HG03565 (cell line): ENCODE data around the gene CENPX.

Experiments used
- ATAC-seq: cut with Tn5 transposase; IDR thresholded peaks from one replicate; pipeline ENCODE4 v1.9.1; 2021; ENCODE audit warnings: mild to moderate bottlenecking, moderate library complexity; ENCODE audit not compliant: unreplicated experiment

CENPX gene

DNA sequence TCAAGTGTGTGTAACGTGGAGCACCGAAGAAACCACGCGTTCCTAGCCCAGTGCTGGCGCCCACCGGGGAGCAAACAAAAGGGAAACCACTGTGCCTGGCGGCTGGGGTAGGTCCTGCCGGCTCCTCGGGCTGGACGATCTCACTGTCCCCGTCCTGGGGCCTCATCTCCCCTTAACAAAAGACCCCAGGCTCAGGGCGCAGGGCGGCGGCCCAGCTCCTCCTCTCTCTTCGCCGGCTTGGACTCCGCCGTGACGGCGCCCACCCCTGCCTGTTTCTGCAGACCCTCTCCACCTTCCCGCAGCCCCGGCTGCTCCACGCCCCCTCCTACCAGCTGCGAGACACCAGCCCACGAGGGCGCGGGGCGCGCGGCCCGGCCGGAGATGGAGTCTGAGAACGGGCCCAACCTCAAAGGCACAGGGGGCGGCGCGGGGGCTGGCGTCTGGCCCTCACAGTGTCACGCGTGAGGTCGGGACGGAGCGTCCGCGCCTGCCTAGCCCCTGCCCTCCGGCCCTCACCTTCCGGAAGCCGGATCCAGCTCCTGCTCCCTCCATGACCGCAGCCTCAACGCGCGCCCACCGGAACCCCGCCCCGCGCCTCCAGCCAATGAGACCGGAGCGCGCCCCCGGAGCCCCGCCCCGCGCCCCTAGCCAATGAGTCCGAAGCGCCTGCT is at the start of gene CENPX:
Gene CENPX, minus strand, starts transcription at position 569 of the 671 bp plus-strand sequence. Its CDS starts 17 bp downstream, at position 552.
- peak; percentile 9 for ATAC-seq

DNA sequence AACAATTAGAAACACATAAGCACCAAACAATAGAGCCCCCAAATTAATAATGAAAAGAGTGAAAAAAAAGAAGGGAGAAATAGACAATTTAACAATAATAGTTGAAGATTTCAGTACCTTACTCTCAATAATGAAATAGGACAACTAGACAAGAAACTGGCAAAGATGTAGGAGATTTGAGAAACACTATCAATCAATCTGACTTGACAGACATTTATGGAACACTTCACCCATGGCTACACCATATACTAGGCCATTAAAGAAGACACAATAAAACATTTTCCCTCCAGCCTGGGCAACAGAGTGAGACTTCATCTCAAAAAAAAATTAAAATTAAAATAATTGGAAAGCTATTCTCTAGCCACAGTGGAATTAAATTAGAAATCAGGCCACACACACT is 47.9 kb upstream of the CENPX start:
- no peak for ATAC-seq

DNA sequence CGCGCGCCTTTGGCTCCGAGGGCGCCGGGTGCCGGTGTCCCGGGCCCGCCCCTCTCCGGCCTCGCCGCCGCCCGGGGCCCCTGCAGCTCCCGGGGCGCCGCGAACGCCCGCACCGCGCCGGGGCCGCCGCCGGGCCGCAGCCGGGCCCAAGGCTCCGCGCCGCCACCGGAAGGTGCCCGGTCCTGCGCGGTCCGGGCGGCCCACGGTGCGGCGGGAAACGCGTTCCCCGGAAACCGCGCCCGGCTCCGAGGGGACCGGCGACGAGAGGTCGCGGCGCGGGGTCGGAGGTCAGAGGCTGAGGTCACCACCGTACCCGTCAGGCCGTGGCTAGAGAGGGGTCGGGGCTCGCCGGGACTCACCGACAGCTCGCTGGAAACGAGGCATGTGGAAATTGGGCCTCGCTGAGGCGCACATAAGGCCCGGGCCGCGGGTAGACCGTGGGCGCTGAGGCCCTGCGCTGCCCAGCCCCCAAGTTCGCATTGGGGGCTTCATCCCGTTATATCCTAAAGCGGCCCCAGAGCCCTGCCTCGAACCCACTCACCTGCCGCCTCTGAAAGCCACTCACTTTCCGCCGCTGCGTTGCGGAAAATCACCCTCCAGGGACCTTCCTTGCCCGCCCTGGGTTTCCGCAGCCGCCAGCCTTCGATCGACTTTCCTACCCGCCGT is 43.1 kb upstream of the CENPX start, which contains the start of gene DUS1L:
Gene DUS1L, minus strand, starts transcription at position 167 of the 666 bp plus-strand sequence. CDS start 745 bp downstream, outside the sequence.
- peak; percentile 61 for ATAC-seq

DNA sequence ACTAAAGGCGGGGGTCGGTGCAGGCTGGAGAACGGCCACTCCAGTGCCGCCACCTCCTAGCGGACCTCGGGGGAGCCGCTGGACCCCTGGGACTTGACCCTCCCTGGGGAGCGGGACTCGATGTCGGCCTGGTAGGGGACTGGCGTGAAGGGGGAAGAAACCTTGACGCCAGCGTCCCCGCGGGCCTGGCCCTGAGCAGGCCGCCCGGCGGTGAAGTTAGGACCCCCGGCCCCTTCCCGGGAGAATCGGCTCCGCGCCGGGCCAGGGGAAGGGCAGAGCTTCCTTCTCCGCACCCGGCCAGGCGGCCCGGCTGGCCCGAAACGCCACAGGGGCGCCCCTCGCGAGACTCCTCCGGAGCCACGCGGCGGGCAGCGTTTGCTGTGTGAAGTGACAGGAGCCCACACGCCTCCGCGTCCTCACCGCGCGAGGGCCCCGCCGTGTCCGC is 42.5 kb upstream of the CENPX start:
- peak; percentile 27 for ATAC-seq

DNA sequence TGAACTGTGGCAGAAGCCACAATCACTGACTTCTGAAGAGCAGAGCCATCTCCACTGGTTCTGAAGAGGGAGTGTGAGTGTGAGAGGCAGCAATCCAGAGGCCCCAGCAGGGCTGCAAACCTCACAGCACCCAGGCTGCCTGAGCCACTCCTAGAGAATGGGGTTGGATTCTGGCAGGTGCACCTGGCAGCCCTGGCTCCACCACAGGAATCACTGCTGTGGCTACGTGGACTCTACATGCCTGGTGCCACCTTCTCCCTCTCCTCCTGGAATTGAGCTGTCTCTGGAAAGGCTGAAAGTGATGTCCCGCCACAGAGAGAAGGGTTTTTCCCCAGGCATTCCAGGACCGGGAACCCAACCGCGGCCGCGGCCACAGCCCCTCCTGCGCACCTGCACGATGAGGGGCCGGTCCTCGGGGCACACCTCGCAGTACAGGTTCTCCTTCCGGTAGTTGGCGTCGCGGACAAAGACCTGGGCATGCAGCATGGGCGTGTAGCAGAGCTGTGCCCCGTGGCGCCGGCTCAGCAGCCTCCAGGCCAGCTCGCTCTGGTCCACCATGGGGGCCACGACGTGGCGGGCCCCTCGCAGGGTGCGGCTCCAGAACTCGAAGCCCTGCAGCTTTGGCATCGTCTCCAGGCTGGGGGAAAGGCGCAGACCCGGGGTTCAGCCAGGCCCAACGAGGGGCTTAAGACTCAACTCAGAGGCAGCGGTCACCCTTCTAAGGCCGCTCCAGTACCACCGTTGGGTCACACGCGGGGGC is 41.9 kb upstream of the CENPX start:
- no peak for ATAC-seq

DNA sequence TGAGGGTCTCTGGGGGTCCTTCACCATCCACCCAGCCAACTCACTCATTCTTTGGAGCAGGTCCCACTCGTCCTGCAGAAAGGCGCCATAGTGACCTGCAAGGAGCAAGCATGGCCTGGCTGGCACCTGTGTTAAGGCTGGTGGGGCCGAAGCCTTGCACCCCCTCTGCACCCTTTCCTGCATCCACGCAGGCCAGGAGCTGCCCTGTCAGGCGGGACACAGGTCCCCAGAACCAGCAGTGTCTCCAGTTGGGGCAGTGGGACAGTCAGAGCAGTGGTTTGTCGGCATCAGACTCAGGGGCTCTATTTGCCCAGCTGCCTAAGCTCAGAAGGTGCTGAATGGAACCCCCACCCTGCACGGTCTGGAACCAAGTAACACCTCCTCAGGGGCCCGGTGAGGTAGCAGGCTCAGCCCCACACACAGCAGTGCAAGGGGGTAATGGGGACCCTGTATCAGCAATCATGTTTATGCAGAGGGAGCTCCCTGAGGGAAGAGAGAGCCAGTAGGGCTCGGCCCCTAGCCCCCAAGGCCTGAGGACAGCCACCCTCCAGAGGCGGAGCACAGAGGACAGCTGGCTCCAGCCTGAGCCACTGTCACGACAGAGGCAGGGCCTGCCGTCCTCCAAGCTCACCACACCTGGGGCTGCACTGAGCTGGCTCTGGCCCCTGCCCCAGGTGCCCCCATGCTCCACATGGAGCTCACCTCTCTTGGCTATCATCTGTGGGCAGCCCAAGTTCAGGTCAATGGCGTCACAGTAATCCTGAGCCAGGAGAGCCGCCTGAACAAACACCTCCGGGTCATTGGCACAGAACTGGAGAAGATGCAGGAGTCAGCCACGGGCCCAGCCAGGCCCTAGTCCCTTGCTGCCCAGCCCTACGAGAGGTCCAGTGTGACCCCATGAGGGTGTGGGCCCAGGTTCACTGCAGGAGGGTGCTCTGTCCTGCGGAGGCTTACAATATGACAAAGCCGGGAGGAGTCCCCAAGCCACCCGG is 41.0 kb upstream of the CENPX start:
- ATAC-seq: no peak

DNA sequence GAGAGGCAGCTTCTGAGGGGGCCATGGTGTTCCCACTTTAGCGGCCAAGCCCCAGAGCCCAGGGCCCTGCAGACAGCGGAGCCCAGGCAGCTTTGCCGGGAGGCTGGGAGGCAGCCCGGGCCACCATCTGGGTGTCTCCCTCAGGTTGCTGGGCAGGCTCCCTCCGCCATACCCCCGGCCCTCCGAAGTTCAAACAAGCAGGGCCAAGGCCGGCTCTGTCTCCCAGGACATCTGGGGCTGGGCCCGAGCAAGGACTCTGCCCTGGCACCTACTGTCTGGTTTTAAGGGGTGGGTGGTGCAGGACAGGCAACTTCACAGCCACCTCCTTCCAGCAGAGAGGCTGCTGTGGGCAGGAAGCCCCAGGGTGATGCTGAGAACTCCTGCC is 40.3 kb upstream of the CENPX start:
- ATAC-seq: no peak

DNA sequence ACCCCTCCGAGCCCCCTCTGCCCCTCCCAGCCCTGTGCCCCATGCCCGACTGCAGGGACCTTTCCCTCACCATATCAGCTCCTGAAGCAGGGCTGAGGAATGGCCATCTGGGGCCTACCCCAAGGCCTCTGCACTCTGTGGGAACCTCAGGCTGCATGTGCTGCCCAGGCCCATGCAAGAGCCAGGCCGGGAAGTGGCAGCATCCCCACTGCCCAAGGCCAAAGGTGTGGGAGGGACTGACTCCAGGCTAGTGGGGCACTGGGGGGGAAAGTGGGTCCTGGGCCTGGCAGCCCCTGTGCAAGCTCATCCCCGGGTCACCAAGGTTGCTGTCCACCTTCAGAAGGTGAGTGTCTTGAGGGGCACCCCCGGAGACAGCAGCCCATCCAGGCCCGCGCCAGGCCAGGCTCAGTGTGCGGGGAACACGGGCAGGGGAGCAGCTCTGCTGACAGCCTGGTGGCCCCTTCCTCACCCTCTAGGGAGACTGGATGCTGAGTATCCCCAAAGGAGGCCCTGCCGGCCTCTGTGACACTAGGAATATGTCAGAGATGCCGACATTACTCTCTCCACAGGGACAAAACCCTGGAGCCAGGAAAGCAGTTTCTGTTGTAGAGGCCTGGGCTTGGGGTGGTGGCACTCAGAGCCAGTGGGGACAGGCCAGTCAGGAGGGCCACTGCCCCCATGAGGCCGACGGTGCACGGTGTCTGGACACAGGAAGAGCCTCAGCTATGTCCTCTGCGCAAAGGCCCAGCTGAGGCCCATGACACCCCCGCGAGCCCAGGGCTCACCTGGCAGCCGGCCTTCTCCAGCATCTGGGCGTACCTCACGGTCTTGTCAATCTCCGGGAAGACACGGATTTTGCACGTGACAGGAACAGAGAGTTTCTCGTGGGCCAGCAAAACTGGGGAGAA is 39.7 kb upstream of the CENPX start:
- no peak for ATAC-seq

DNA sequence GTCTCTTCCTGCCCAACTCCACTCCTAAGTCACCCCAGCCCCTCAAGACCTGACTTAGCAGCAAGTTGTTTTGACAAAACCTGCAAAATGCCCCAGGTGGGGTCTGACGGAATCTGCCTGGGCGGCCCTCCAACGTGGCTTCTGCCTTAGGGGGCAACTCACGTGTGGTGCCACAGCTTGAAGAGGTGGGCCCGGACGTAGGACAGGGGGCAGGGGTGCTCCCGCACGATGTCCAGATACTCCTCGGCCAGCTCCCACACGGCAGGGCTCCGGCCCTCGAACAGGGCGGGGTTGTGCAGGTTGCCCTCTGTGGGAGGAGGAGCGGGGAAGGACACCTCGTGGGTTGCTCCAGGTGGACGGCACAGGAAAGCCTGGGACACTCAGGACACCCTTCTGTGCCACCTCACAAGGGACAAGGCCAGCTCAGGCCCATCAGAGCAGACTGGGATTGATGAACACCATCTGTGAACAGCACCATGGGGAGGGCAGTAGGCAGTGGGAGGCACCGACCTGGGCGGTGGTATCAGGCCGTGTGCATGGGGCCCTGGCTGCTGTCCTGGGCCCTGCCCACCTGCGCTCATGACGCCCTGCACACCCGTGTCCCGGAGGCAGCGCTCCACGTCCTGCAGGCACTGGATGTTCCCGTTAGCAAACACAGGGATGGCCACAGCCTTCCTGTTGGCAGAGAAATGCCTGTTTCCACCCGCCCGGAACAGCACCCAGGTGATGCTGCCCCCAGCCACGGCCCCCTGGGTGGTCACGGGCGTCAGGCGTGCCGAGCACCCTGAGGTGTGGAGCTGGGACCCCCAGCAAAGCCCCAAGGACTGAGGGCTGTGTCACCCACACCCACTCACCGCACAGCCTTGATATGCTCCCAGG is 38.6 kb upstream of the CENPX start:
- no peak for ATAC-seq

DNA sequence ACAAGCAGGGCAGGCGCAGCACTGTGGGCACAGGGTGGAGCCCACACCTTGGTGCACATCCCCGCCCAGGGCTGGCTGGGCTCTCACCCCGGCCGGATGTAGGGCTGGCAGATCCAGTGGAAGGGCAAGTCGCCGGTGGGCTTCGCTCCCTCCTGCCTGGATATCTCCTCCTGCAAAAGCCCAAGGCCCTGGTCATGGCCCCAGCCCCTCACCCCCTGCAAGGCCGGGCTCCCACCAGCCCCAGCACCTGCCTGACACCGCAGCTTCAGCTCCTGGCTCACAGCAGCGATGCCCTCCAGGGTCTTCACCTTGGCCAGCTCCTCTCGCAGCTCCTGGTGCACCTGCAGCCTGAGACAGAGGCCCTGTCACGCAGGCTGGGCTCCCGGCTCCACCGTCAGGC is 37.9 kb upstream of the CENPX start:
- no peak for ATAC-seq

DNA sequence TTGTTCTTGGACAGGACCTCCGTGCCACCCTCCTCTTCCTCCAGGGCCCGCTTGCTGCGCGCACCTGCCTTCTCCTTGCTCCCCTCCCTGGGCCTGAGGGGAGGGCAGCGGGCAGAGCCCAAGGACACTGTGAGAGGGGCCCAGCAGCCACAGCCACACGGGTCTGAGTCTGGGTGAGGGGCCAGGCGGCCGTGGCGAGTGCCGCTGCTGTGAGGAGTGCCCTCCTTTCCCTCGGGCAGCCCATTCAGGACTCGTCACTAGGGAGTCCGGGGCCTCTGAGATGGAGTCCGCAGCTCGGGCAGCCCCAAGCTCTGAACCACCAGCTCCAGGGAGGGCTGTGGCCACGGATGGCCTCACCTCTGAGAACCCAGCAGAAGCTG is 37.3 kb upstream of the CENPX start:
- no peak for ATAC-seq

DNA sequence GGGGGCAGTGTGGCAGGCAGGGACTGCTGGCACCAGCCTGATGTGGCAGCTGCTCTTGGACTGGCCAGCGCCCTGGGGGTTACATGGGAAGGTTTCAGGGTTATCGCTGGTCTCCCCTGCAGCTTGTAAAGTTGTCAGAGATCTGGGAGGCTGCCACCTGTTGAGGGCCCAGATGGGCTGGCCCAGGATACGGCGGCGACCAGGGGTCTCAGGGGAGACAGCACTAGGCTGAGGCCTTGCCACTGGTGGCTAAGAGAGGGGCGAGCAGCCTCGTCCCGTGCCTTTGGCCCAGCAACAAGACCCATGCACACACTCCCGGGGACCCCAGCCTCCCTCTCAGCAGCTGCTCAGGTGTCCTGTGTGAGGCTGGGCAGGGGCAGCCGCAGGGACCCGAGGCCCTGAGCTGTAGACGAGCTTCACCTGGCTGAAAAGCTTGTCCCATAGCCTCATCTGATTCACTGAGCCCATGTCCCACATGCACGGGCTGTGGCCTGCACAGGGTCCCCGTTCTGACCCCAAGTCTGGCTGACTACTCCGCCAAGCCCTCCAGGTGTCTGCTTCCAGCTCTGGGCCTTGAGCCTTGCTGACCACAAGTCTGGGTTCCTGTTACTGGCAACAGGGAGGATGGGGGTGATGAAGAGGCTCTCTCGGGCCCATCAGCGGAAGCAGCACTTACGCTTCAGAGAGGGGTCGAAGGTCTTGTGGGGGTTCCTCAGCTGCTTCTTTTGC is 36.8 kb upstream of the CENPX start:
- ATAC-seq: no peak

DNA sequence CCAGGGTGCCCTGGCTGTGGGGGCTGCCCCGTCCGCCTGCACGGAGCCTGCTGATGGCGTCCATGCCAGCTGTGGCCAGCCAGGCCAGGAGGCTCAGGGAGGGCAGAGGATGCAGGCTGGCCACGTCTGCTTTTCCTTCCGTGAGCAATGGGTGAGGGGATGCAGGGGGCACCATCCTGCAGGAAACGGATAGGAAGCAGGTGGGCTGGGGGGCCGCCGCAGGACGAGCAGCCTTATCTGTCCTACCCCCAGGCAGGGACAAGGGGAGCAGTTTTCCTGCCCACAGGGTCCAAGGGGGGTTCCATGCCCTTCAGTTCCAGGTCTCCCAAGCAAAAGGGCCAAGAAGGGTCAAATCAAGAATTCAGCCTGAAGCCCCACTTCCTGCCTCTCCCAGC is 36.2 kb upstream of the CENPX start:
- ATAC-seq: no peak

DNA sequence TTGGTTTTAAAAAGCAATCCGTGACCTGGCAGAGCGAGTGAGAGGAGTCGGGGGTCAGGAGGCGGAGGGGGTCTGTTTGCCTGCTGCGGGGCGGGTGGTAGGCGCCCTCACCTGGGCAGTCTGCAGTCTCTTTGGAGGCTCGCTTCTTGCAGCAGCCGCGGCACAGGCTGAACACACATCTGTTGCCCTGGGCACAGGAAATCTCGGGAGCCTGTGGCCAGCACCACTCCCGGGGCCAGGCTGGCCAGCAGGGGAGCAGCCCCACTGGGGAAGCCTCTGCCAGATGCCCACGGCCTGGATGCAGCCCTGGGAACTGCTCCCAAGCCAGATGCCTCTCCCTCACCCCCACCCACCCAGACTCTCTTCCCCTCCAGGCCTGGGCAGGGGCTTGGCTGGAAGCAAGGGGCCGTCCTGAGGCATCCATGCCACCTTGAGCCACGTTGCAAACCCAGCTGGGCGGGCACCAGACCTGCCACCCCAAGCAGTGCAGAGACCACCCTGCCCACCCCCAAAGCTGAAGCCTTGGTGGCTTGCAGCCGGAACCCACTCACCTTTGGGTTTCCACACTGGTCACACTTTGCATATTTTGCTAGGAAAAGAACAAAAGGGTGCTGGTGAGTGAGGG is 35.7 kb upstream of the CENPX start:
- no peak for ATAC-seq

DNA sequence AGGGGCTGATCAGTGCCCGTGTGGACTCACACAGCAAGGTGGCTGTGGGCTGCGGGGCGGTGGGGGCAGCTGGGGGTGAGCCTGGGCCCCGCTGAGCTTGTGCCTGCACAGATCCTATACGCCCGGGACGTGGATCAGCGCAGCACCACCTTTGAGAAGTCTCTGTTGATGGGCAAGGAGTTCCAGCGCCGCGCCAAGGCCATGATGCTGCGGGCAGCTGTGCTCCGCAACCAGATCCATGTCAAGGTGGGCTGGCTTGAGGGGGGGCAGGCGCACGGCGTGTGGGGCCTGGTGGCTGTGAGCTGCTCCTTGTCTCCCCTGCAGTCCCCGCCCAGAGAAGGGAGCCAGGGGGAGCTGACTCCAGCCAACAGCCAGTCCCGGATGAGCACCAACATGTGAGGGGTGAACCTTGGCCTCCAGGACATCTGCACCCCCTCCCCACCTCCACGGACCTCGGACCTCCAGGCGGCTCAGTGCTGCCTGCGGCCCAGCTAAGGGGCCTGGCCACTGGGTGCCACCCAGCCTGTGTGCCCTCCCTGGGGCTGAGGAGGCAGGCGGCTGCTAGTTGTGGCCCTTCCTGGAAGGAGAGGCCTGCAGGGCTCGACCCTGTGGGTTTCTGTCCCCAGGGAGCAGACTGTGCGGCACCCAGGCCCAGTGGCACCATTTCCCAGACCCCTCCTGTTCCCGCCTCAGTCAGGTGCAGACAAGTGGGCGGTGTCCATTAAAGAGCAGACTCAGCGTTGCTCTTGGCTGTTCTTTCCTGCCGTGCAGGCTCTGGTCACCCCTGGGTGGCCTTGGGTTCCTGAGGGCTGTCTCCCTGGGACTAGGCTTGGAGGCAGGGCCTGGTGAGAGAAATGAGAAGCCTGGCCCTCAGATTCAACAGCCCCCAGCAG is 34.3 kb upstream of the CENPX start:
- no peak for ATAC-seq

DNA sequence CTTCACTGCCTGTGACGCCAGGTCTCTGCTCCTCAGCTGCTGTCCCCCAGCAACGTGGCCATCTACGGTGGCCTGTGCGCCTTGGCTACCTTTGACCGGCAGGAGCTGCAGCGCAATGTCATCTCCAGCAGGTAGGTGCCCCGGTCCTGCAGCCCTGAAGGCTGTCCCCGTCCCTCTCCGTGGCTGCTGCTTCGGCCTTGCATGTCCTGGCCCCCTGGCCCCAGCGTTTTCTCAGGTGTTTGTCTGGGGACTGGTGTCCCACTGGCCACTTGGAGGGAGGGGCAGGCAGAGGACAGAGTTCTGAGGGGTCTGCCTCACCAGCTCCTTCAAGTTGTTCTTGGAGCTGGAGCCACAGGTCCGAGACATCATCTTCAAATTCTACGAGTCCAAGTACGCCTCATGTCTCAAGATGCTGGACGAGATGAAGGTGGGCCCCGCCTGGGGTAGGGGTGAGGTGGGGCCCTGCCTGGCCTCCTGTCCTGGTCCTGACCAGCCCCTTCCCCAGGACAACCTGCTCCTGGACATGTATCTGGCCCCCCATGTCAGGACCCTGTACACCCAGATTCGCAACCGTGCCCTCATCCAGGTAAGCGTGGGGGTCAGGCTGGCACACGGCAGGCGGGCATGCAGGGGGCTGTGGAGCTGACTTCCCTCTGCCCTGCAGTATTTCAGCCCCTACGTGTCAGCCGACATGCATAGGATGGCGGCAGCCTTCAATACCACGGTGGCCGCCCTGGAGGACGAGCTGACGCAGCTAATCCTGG is 33.5 kb upstream of the CENPX start:
- no peak for ATAC-seq
